Right cardiac atrium (tissue), 5 donors: ENCODE measurements around the gene IQCE. TPM values are rescaled to one million over a fixed set of nuclear protein-coding genes. Genes with fewer than 3 reads are reported as not detected.
A peak's percentile ranks its signal among the peaks of the same experiment; 100 is the strongest.

Experiments used
- ATAC-seq, 2 donors: fragments of 200-7000 bp; cut with Tn5 transposase; one replicate each; pipeline versions ENCODE4 v1.8.0 to v1.9.1; 2020; ENCODE audit warnings: moderate library complexity in 2 of 2, mild to moderate bottlenecking in 1 of 2
- DNase-seq, 3 donors: peaks; one replicate each; pipeline ENCODE4 v3.0.0-alpha.2; 2020
- H3K27ac ChIP-seq: one replicate; pipeline ENCODE4 v1.5.1; 2013; ENCODE audit warnings: mild to moderate bottlenecking, low read length, control low read depth, moderate library complexity
- H3K27me3 ChIP-seq: one replicate; pipeline ENCODE4 v1.6.1; 2013; ENCODE audit not compliant: control insufficient read depth, insufficient read depth
- H3K4me1 ChIP-seq: one replicate; pipeline ENCODE4 v1.6.1; 2013; ENCODE audit warnings: low read length; ENCODE audit not compliant: control insufficient read depth, insufficient read depth
- H3K4me3 ChIP-seq: one replicate; pipeline ENCODE4 v1.5.1; 2013; ENCODE audit warnings: low read length, control low read depth
- H3K9me3 ChIP-seq: one replicate; pipeline ENCODE4 v1.6.1; 2013; ENCODE audit warnings: low read length; ENCODE audit not compliant: control insufficient read depth
- WGBS: extraction: QIAGEN DNeasy Blood & Tissue Kit; methylation state at CpG from one replicate; pipeline ENCODE4 v1.1.7; 2013; 5-methylcytosine and 5-hydroxymethylcytosine counted together
- intact Hi-C, 4 donors: fragments of 100-400 bp; cut with DNase I; formaldehyde crosslinking; loops; one replicate each; pipeline versions ENCODE4 v1.11.0 to v1.14.0; 2022 to 2023
- polyA plus RNA-seq: library from polyadenylated mRNA; stranded (reverse); fragments of 200-250 nt; gene quantifications from one replicate; pipeline ENCODE4 v1.2.3, GENCODE V29; 2013
- total RNA-seq, 4 donors: library from RNA; stranded (reverse); fragmentation: NEBNext Ultra II Directional; extraction: Animal tissue kit (Norgen Biotek cat#: 25700); gene quantifications; one replicate each; pipeline ENCODE4 v1.2.1, GENCODE V29; 2021
- donor health status: healthy with polysubstance abuse.
- donor health status: DM: no; HTN: yes; CAD: no.
- donor health status: DM: no; HTN: no; CAD: no.
- donor health status: DM: no; HTN: yes; CAD: no; lungs with severe emphysema.
- donor health status: DM: yes; HTN: yes; CAD: no.

Gene IQCE
- total and polyA plus RNA-seq, 5 donors, result 7.9 to 16.0 (median 15.1) TPM

DNA sequence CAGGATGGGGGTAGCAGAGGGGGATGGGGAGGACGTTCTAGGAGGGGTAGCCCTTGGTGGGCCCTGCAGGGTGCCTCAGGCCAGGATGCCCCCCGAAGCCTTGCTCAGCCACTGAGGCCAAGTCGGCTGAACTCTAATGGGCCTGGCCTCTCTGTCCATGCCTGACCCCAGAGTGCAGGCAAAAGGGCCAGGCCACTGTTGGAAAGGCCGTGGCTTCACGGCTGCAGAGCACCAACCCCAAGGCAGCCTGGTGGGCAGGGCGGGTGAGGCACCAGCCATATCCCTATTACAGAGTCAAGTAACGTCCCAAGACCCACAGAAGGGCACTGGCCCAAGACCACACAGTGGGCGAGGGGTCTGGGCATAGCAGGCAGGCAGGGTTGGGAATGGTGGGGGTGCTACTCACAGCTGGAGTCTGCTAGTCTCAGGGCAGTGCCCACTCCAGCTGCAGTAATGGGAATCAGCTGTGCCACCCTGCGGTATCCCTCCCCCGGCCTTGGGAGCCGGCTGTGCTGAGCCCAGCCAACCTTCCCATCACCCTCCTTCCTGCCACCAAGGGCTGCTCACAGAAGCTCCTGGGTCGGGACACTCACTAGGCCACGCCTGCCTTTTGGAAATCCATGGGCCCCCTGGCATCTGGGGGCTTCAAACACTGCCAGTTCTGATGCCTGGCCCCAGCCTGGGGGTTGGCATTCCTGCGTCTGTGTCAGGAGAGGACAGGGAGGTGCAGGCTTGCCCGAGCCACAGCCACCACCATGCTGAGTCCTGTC lies 43.2 kb upstream of the IQCE start:
- Histone ChIP-seq H3K27ac (no peak overlapping the region), H3K9me3 (no peaks in the 10 kb centered on the region), H3K4me3 (no peak overlapping the region), H3K27me3 (no peaks in the 10 kb centered on the region), H3K4me1 (no peaks in the 10 kb centered on the region)
- DNase-seq (peak in 2 of 3 donors; percentile 20 to 57), ATAC-seq (no peak)
- intact Hi-C loops, result no loop called here
- WGBS, result 90% methylated on average over 15 of the region's 15 CpGs

DNA sequence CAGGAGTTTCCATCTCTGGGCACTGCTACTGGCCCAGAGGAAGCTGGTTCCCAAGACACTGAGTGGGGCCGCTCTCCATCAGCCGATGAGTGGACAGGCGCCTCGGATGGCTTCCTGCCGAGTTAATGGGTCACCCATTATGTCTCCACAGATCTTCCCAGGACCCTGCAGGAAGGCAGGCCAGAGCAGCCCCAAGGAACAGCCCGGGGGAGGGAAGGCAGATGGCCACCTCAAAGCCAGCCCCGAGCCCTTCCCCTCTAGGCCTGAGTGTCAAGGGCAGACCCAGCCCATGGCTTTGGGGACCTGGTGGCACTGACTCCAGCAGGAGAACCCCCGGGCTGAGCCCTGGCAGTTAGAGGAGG lies 42.6 kb upstream of the IQCE start:
- no peaks in the 10 kb centered on the region for H3K27me3 ChIP-seq
- 73% methylated on average over 8 of the region's 8 CpGs for WGBS
- H3K27ac ChIP-seq, result no peak overlapping the region
- no peaks in the 10 kb centered on the region for H3K9me3 ChIP-seq
- ATAC-seq (no peak), DNase-seq (peak in 2 of 3 donors; percentile 54 to 60)
- intact Hi-C loops, result no loop called here
- no peaks in the 10 kb centered on the region for H3K4me1 ChIP-seq
- H3K4me3 ChIP-seq, result no peak overlapping the region

GRCh38 chr7:2517026-2517425 lies 41.8 kb upstream of the IQCE start:
- Histone ChIP-seq H3K9me3 (no peaks in the 10 kb centered on the region), H3K4me1 (no peaks in the 10 kb centered on the region), H3K27me3 (no peaks in the 10 kb centered on the region), H3K4me3 (no peak overlapping the region), H3K27ac (no peak overlapping the region)
- intact Hi-C loops, result no loop called here
- DNase-seq (no peak), ATAC-seq (no peak)
- WGBS, result 60% methylated on average over 8 of the region's 8 CpGs

DNA sequence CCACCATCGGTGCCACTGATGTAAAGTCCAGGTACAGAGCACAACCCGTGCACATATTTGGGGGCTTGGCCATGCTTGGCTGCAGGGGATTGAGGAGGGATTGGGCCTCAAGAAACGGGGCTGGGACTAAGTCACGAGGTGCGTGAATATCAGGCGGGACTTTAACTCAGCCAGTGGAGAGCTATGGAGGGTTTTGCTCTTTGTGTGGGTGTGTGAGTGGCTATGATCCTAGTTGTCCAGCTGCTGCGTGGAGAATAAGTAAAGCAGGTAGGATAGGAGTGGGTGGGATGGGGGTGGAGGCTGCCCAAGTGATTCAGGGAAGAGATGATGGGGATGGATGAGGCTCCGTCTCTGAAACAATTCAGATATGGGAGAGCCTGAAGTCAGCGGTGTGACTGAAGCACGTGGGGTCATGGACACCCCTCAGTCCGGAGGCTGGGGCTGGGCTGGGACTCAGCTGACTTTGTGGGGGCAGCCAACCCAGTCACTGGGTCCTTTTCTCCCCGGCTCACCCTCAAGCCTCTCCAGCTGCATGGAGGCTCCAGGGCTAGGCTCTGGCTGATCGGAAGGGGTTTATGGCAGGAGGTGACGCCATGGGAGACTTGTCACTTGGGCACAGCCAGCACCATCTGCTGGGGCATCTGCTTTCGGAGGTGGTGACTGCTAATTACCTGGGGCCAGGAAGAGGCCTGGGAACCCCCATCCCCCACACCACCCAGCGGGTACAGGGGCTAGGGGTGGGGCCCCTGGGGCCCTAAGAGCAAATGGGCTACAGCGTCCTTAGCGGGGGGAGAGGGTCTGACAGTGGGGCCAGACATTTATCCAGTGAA lies 40.9 kb upstream of the IQCE start:
- no peaks in the 10 kb centered on the region for H3K27me3 ChIP-seq
- no peak overlapping the region for H3K4me3 ChIP-seq
- H3K4me1 ChIP-seq, result peaks cover 4% of the 10 kb centered on the region
- intact Hi-C loops, result no loop called here
- no peak overlapping the region for H3K27ac ChIP-seq
- H3K9me3 ChIP-seq, result no peaks in the 10 kb centered on the region
- WGBS, result 66% methylated on average over 18 of the region's 18 CpGs
- ATAC-seq (no peak), DNase-seq (no peak)

DNA sequence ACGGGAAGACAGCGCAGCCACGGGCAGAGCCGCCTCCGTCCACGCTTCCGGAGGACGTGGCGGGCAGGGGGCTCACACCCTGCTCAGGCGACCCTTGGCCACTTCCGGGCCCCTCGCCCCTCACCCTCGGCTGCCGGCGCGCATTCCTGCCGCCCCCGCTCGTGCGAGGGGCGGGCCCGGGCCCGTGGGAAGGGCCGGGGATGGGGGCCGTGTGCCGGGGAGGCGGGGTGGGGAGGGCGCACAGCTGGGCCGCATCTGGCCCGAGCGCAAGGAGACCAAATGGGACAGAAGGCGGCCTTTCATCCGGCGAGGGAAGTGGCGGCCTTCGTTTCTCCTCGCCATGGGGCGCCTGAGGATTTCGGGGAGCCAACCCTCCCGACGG lies 40.1 kb upstream of the IQCE start:
- peaks cover 6% of the 10 kb centered on the region for H3K4me1 ChIP-seq
- peak overlapping the region; percentile 60 for H3K4me3 ChIP-seq
- H3K27ac ChIP-seq, result no peak overlapping the region
- H3K9me3 ChIP-seq, result no peaks in the 10 kb centered on the region
- ATAC-seq (no peak), DNase-seq (no peak)
- WGBS, result 8% methylated on average over 41 of the region's 41 CpGs
- no peaks in the 10 kb centered on the region for H3K27me3 ChIP-seq
- intact Hi-C loops, result no loop called here

DNA sequence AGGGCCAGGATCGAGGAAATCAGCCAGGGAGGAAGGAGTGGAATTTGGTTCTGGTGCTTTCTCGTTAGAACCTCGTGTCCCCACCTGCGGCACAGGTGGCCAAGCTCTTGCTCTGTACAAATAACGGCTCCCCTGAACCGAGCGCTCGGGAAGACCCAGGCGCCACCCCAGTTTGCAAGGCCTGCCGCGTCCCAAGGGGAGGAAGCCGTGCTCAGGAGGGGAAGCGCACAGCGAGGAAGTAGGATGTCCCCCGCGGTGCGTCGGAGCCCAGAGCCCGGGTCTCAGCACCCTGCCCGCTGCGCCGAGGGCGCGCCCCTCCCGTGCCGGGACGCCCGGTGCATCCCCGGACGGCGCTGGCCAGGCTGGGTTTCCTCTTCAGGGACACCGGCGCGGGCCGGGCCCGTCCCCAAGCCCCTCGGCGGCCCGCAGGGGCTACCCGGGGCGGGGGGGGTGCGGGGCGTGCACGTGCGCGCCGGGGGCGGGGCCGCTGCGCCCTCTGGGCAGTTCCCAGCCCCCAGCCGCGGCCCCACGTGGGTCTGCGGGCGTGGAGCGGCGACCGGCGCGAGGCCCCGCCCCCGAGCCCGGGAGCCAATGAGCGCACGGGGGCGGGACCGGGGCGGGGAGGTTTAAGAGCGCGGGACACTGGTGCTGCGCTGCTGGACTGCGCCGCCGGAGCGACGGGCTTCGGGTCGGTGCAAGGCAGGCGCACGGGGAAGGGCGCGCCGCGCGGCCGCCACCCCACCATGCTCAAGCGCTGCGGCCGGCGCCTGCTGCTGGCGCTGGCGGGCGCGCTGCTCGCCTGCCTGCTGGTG lies 39.5 kb upstream of the IQCE start, which contains the start of gene LFNG:
Gene LFNG (plus strand): TSS at position 656 of the 812 bp plus-strand sequence. CDS start 88 bp downstream, at position 744.
- Histone ChIP-seq H3K4me1 (peaks cover 6% of the 10 kb centered on the region), H3K9me3 (no peaks in the 10 kb centered on the region), H3K27me3 (no peaks in the 10 kb centered on the region), H3K4me3 (peak within 1 kb of the TSS; percentile 66), H3K27ac (peak within 1 kb of the TSS; percentile 31)
- peak; percentile 90 to 96 (median 95) for DNase-seq
- peak; percentile 84 to 90 for ATAC-seq
- under 1% methylated on average over 95 of the region's 95 CpGs for WGBS
- intact Hi-C loops, result no loop called here

GRCh38 chr7:2520131-2520760 lies 38.5 kb upstream of the IQCE start:
- H3K4me3 ChIP-seq, result peak overlapping the region; percentile 66
- ATAC-seq (no peak), DNase-seq (peak in 1 of 3 donors; percentile 71)
- intact Hi-C loops, result no loop called here
- WGBS, result 3% methylated on average over 37 of the region's 37 CpGs
- no peaks in the 10 kb centered on the region for H3K9me3 ChIP-seq
- H3K27ac ChIP-seq, result peak overlapping the region; percentile 31
- peaks cover 6% of the 10 kb centered on the region for H3K4me1 ChIP-seq
- H3K27me3 ChIP-seq, result no peaks in the 10 kb centered on the region

GRCh38 chr7:2520761-2521290 lies 38.0 kb upstream of the IQCE start:
- WGBS, result 19% methylated on average over 12 of the region's 12 CpGs
- no peaks in the 10 kb centered on the region for H3K9me3 ChIP-seq
- ATAC-seq (no peak), DNase-seq (no peak)
- H3K4me1 ChIP-seq, result peaks cover 6% of the 10 kb centered on the region
- no peaks in the 10 kb centered on the region for H3K27me3 ChIP-seq
- peak overlapping the region; percentile 66 for H3K4me3 ChIP-seq
- intact Hi-C loops, result no loop called here
- no peak overlapping the region for H3K27ac ChIP-seq

DNA sequence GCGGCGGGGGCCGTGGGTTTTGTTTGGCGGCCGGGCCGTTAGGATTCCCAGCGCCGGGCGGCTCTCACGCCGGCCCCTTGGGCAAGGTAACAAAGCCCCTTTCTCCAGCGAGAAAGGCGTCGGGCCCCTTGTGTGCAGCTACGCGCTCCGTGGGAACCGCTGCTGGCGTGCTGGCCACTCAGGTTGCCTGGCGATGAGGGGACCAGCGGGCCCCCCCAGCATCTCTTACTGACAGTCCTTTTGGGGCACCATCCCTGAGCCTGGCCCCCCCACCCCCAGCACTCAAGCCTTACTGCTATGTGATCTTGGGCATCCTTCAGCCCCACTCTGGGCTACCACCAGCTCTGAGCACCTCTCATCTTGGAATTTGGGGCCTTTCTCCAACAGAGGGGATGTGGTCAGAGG lies 37.4 kb upstream of the IQCE start:
- no peak overlapping the region for H3K27ac ChIP-seq
- no peak for ATAC-seq

DNA sequence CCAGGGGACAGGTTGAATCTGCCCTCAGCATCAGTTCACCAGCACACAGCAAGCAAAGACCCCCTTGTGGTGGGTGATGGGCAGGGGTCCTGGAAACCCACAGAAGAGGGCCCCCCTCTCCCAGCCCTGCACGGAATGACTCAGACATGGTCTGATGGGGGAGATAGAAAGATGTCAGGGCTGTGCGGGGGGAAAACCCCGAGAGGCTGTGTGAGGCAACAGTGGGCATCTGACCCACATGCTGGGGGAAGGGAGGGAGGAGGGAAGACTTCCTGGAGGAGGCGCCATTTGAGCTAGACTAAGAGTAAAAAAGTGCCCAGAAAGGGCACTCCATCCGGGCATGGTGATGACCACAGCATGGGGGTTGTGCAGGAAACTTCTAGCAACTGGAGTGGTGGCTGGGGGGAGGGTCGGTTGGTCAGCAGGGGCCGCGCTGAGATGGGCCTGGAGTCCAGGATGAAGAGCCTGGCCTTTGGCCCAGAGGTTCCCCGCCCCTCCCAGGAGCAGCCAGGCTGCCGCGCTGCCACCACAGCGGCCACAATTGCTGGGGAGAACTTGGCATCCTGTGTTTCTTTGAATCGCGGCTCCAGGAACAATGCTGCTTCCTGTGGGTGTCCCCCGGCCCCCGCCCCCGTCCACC lies 36.7 kb upstream of the IQCE start:
- Histone ChIP-seq H3K9me3 (no peaks in the 10 kb centered on the region), H3K4me1 (peaks cover 6% of the 10 kb centered on the region), H3K4me3 (peak overlapping the region; percentile 66), H3K27me3 (no peaks in the 10 kb centered on the region), H3K27ac (no peak overlapping the region)
- ATAC-seq (peak; percentile 6), DNase-seq (peak; percentile 62 to 82 (median 81))
- WGBS, result 23% methylated on average over 17 of the region's 17 CpGs
- intact Hi-C loops, result no loop called here

More for the DNA sequence above, 37.4 kb upstream of the IQCE start:
- intact Hi-C loops, result no loop called here
- Histone ChIP-seq H3K27me3 (no peaks in the 10 kb centered on the region), H3K9me3 (no peaks in the 10 kb centered on the region), H3K4me3 (peak overlapping the region; percentile 66), H3K4me1 (peaks cover 6% of the 10 kb centered on the region)
- no peak for DNase-seq
- 10% methylated on average over 21 of the region's 21 CpGs for WGBS
